Measurements from ENCODE around the gene SNTG2. TPM values are rescaled to one million over a fixed set of nuclear protein-coding genes. Genes with fewer than 3 reads are reported as not detected.

SNTG2 gene
- total and polyA plus RNA-seq, 2 experiments from 2014 or later: 0.66 to 1.0 TPM

GRCh38 chr2:1370461-1370860 is 419.8 kb downstream of the SNTG2 start:
- no peaks in the 10 kb centered on the region for H3K36me3 ChIP-seq
- H3K4me3 ChIP-seq: no peak overlapping the region
- H3K27ac ChIP-seq: no peak overlapping the region
- no peak for DNase-seq (ENCODE audit: low read depth in 1 of 2, low spot score in 1 of 2)
- no peaks in the 10 kb centered on the region for H3K4me1 ChIP-seq (ENCODE audit: low read depth)
- no peaks in the 10 kb centered on the region for H3K27me3 ChIP-seq
- H3K9me3 ChIP-seq (ENCODE audit: low read depth): no peaks in the 10 kb centered on the region
- TF ChIP-seq, protein P1, sequence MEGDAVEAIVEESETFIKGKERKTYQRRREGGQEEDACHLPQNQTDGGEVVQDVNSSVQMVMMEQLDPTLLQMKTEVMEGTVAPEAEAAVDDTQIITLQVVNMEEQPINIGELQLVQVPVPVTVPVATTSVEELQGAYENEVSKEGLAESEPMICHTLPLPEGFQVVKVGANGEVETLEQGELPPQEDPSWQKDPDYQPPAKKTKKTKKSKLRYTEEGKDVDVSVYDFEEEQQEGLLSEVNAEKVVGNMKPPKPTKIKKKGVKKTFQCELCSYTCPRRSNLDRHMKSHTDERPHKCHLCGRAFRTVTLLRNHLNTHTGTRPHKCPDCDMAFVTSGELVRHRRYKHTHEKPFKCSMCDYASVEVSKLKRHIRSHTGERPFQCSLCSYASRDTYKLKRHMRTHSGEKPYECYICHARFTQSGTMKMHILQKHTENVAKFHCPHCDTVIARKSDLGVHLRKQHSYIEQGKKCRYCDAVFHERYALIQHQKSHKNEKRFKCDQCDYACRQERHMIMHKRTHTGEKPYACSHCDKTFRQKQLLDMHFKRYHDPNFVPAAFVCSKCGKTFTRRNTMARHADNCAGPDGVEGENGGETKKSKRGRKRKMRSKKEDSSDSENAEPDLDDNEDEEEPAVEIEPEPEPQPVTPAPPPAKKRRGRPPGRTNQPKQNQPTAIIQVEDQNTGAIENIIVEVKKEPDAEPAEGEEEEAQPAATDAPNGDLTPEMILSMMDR (IDR thresholded peaks at IDR 0.05; ENCODE audit: low read depth, low read length): no peak

DNA sequence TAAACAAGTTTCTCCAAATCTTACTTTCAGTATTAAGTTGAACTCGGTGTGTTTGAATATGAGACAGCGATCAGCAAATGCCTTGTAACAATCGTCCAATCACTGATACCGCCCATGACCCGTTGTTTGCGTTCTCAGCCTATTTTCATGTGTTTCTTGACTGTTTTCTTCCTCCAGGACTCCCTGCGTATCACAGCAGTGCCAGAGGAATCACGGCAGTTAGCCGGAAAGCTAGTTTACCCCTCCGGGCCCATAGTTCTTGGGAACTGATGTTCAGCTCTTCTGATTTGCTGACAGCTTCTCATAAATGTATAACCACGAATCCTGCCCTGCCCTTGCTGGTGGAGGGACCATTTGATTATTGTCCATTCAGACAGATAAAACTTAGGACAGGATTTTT is 420.4 kb downstream of the SNTG2 start:
- DNase-seq (ENCODE audit: low read depth in 1 of 2, low spot score in 1 of 2): no peak
- no peak overlapping the region for H3K4me3 ChIP-seq

DNA sequence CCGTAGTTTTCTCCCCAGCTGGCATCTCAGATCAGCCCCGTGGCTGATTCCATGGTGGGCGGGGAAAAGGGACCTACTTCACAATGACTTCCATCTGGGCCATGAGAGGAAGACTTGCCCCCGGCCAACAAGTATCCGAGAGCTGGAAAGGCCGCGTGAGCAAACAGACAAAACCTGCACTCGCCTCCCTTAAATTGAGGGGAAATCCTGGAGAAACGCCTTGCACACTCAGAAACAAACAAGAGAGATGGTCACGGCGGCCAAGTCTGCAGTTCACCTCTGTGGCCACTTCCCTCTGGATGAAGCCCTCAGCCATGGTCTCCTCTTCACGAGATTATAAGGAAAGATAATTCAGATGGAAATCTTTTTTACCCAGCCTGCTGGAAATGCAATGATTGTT is 423.2 kb downstream of the SNTG2 start:
- no peak for DNase-seq (ENCODE audit: low read depth in 1 of 2, low spot score in 1 of 2)
- no peaks in the 10 kb centered on the region for H3K27me3 ChIP-seq
- H3K27ac ChIP-seq: no peak overlapping the region
- no peaks in the 10 kb centered on the region for H3K9me3 ChIP-seq (ENCODE audit: low read depth)
- H3K4me3 ChIP-seq: no peak overlapping the region
- H3K36me3 ChIP-seq: no peaks in the 10 kb centered on the region
- TF ChIP-seq, protein P1 (IDR thresholded peaks at IDR 0.05; ENCODE audit: low read depth, low read length): no peak
- H3K4me1 ChIP-seq (ENCODE audit: low read depth): no peaks in the 10 kb centered on the region

More for the DNA sequence above, 420.4 kb downstream of the SNTG2 start:
- Histone ChIP-seq H3K27me3 (no peaks in the 10 kb centered on the region), H3K9me3 (ENCODE audit: low read depth) (no peaks in the 10 kb centered on the region), H3K4me1 (ENCODE audit: low read depth) (no peaks in the 10 kb centered on the region), H3K36me3 (no peaks in the 10 kb centered on the region), H3K27ac (no peak overlapping the region)
- TF ChIP-seq, protein P1 (IDR thresholded peaks at IDR 0.05; ENCODE audit: low read depth, low read length): no peak

GRCh38 chr2:1374287-1374686 is 423.6 kb downstream of the SNTG2 start:
- no peaks in the 10 kb centered on the region for H3K9me3 ChIP-seq (ENCODE audit: low read depth)
- TF ChIP-seq, protein P1 (IDR thresholded peaks at IDR 0.05; ENCODE audit: low read depth, low read length): no peak
- H3K4me1 ChIP-seq (ENCODE audit: low read depth): no peaks in the 10 kb centered on the region
- no peak for DNase-seq (ENCODE audit: low read depth in 1 of 2, low spot score in 1 of 2)
- H3K27me3 ChIP-seq: no peaks in the 10 kb centered on the region
- H3K27ac ChIP-seq: no peak overlapping the region
- H3K4me3 ChIP-seq: no peak overlapping the region
- no peaks in the 10 kb centered on the region for H3K36me3 ChIP-seq

- no peak overlapping the region for H3K27ac ChIP-seq
- H3K27me3 ChIP-seq: no peaks in the 10 kb centered on the region
- H3K4me1 ChIP-seq (ENCODE audit: low read depth): no peaks in the 10 kb centered on the region
- H3K4me3 ChIP-seq: no peak overlapping the region
- TF ChIP-seq, protein P1 (IDR thresholded peaks at IDR 0.05; ENCODE audit: low read depth, low read length): no peak
- no peak for DNase-seq (ENCODE audit: low read depth in 1 of 2, low spot score in 1 of 2)
- no peaks in the 10 kb centered on the region for H3K36me3 ChIP-seq
- no peaks in the 10 kb centered on the region for H3K9me3 ChIP-seq (ENCODE audit: low read depth)
These were observed 425.1 kb downstream of the SNTG2 start for GRCh38 chr2:1375794-1376193.

DNA sequence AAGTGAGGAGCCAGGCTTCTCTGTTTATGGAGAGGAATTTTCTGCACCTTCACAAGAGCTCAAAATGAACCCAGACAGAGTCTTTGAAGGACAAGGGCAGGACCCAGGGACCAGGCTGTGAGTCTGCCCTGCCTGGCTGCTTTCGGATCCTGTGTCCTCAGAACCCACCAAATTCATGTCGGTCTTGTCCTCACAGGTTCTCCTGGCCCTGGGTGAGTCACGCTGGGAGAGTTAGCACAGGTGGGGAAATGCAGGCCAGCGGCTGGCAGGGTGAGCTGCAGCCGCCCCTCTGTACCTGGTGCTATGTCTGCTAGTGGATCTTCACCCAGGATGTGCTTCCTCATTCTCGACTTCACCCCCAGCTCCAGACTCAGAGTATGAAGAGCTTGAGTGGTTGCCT is 426.8 kb downstream of the SNTG2 start:
- H3K27me3 ChIP-seq: no peaks in the 10 kb centered on the region
- TF ChIP-seq, protein P1 (IDR thresholded peaks at IDR 0.05; ENCODE audit: low read depth, low read length): no peak
- H3K36me3 ChIP-seq: no peaks in the 10 kb centered on the region
- no peak overlapping the region for H3K4me3 ChIP-seq
- no peaks in the 10 kb centered on the region for H3K9me3 ChIP-seq (ENCODE audit: low read depth)
- no peaks in the 10 kb centered on the region for H3K4me1 ChIP-seq (ENCODE audit: low read depth)
- no peak overlapping the region for H3K27ac ChIP-seq
- DNase-seq (ENCODE audit: low read depth in 1 of 2, low spot score in 1 of 2): no peak

Measured in cardiac muscle cell (in vitro differentiated cells and primary cell).